ENCODE measurements around the gene CHPF.

Gene CHPF

DNA sequence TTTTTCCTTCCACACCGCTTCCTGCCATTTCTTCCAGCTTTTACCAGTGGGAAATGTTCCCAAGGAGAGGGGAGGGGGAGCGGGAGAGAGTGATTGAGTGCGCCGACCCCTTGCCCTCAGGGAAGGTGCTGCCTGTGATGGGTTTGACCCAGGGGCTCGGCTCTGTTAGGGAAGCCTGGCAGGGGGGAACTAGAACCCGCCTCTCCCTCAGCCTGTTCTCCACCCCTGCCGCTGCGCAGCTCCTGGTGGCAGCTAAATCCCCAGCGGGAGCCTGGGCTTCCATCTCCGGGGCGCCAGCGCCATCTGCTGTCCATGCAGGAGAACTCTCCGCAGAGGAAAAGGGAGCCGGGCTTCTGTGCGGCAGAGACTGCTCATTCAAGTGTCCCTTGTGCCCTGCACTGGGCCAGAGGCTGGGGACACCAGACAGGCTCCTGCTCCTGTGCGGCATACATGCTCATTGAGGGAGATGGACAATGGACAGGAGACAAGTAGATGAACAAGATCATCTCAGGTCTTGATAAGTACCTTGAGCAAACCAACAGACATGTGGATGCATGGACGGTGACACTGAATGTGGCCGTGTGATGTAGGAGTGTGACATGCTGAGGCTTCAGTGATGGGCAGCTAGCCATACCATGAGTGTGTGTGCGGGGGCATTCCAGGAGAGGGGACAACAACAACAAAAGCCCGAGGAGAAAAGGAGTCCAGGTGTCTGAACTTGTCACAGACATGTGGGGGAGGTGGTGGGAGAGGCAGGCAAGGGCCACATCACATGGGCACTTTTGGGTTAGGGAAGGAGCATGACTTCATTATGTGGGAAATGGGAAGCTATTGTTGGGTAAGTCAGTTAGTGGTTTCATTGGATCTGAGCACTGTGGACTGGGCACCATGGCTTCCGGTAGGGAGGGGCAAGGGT, 13.3 kb downstream of the CHPF start:
- peak; percentile 68 for DNase-seq

DNA sequence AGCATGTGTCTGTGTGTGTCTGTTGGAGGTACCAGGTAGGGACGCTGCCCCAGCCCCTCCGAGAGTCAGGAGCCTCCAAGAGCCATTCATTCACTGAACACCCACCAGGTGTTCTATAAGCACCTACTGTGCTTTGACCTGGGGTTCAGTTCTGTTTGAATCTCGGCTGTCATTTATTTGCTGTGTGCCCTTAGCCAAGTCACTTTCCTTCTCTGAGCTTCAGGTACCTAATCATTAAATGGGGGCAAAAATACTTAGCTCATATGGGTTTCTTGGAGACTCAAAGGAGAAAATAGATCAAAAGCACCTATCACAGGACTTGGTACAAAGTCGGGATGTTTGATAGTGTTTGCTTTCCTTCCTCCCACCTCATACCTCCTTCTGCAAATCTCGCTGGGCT, 16.1 kb downstream of the CHPF start:
- DNase-seq: no peak

DNA sequence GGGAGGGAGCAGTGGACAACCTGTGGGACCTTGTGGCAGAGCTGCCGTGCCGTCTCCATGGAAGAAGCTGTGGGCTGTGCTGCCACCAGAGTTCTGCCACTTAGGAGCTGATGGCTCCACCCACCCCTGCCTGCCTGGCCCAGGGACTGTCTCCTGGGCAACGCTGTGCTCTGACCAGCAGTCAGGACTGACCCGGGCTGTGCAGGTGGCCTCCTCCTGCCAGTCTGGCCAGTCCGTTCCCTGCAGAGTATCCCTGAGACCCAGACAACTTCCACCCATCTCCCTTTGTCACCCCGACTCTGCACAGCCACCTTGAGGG, 16.6 kb downstream of the CHPF start:
- DNase-seq: peak; percentile 36

DNA sequence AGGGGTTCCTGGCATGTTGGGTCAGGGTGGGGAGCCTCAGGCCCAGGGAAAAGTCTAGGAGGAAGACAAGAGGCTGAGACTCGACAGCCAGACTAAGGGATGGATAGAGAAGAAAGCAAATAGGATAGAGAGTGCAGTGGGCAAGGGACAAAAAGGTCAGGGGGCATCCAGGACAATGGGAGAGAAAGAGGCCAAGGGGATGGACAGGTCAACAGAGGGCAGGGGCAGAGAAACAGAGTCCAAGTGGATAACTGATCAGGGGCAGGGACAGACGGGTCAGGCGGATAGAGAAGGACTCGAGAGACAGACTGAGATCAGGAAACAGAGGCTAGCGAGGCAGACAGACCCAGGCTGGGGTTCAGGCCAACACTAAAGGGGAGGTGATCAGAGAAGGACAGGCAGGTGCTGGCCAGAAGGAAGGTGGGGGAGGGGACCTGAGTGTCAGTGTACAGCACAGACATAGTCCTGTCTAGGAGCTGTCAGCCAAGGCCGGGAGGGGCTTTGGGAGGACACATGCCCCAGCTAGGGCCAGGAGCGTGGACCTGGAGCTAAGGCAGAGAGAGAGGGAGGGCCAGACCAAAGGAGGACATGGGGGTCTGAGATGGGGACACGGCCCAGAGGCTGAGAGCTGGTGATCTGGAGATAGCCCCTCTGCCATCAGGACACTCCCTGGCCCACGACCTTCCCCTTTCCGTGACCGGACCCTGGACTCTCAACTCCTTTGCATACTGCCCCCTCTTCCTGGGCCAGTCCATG, 17.1 kb downstream of the CHPF start:
- no peak for DNase-seq

DNA sequence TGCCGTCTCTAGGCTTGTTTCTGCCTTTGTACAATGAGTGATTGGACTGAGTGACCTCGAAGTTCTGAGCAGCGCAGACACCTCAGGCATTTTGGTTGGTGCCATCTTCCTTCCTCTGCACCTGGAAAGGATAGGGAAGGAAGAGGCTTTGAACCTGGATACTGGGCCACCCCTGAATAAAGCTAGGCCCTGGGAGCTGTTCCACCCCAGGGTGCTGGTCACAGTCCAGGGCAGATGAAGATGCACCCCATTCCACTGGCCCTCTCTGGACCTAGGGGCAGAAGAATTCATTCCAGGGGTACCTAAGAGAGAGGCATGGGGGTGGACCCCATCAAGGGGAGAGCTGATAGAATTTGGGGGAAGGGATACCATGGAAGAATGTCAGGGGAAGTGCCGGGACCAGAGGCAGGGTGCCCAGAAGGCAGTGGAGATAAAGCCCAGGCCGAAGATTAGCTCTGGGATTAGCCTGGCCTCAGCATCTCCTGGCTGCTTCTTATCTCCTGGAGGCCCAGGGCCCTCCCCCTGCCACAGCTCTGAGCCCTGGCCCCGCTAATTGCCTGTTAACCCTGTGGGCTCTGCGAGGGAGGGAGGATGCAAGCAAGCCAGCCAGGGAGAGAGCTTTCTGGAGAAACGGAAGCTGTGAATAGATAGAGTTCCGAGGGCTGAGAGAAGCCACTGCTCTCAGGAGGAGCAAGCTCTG, 17.9 kb downstream of the CHPF start:
- DNase-seq: no peak

DNA sequence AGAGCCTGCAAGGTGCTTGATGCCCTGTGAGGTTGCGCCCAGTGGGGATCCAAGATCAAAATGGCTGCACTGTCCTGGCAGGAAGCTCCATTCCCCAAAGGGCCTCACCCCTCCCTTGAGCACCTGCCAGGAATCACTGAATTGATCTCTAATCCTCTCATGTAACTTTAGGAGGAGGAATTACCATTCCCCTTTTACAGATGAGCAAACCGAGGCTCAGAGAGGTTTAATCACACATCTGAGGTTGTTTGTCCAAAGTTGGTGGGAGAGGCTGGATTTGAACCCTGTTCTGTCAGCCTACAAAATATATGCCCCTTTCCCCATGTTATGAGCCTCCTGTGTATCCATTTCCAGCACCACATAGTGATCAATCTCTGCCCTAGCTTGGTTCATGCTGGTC, 18.8 kb downstream of the CHPF start:
- DNase-seq: no peak

DNA sequence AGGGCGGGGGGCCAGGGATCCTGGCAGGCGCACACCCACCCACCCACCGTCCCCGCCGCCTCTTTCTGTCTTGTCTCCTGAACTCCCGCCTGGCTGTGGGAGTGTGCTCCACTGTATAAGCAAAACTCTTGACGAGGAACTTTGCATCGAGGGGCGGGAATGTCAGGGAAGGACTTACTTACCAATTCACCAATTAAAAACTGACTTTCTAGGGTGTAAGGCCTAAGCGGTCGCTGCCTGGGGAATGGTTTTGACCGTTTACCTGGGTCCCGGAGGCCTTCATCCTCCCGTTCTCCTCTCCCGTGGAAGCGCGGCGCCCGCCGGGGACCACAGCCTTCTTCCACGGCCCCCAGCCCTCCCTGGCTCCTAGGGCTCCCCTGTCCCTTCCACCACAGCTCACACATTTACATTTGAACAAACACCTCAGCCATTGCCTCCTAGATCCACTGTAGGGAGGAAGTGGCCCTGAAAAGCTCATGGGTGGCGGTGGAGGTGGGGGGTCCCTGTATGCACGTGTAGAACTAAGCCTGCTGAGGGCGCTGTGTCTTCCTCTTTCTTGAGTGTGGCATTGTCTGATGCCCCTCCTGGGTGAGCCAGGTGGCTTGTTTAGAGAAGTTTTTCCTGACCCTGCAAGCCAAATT, 20.5 kb downstream of the CHPF start:
- DNase-seq: no peak

DNA sequence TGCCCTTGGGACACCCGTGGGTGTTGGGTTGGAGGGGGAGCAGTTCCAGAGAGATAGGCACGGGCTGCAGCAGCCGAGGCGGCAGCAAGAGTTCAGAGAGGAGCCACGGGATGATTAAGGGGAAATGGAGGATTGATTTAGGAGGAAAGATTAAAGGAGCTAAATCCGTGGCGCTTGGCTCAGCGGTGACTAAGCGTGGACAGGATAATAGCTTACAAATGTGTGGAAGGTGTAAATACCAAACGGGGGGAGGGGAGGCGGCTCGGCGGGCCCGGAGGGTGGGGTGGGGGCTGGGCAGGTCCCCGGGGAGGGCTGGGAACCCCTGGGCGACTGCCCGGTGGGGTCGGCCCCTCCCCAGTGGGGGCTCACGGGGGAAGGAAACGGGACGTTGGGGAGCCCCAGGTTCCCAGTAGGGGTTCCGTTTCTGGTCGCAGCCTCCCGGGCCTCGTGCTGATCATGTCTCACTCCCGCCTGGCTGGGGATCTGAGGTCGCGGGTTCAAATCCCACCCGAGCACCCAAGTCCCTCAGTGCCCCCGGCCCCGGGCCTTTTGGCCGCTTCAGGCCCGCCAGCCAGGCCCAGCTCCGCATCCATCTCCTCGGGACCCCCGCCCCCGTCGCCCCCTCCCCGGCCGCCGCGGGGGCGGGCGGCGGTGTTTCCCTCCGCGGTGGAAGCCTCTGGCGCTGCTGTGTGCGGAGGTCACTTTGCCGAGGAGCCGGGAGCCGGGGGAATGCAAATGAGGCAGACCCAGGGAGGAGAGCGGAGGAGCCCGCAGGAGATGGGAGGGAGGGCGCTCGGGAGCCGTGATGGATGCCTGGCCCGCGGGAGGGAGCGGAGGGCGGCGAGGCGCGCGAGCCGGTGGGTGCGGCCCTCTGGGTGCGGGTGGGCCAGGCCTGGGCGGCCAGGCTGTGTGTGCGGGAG, 21.2 kb downstream of the CHPF start:
- peak; percentile 43 for DNase-seq

DNA sequence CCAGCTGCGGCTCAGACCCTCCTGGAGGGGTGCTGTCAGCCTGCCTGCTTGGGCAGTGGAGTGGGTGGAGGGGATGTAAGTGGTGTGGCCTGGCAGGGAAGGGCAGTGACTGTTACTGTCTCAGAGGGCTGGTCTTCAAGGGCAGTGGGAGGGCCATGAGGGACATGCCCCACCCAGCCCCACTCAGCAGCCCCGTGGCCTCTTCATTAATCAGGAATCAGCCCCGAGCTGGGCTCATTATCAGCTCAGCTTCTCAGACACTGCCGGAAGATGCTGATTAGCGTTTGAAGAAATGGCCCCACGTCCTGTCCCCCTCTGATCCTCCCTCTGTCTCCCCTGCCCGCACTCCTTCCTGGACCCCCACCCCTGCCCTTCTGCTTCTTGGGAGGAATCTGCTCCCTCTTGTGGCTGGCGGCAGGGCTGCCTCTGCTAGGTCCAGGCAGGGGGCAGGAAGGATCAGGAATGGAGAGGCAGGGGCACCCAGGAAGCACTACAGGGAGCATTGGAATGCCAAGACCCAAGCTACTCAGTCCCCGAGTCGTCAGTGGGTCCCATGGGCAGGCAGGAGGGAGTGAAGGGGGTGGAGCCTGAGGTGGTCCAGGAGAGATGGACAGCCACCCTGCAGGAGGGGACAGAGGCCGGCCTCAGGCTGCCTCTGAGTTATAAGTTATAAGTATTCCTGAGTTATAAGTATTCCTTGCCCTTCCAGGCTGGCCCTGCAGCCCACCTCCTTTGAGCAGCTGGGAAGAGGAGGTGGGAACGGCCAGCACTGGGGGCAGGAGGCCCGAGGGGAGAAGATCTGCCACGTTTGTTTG, 22.3 kb downstream of the CHPF start:
- DNase-seq: no peak

DNA sequence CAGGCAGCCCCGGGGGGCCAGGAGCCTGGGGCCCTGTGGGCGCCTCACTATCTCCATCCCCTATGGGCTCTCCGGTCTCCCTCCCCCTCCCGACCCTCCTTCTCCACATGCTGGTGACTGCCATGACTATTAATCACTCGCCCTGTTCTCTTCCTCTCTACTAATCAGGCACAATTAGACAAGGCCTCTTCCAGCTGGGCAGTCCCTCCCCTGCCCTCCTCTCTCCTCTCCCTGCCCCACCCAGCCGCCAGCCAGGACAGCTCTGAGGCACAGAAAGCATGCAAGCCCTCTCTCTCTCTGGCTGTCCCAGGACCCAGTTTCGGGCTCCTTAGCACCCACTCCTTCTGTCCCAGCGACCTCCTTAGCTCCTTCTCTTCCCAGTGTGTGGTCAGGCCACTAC, 23.5 kb downstream of the CHPF start:
- no peak for DNase-seq

DNA sequence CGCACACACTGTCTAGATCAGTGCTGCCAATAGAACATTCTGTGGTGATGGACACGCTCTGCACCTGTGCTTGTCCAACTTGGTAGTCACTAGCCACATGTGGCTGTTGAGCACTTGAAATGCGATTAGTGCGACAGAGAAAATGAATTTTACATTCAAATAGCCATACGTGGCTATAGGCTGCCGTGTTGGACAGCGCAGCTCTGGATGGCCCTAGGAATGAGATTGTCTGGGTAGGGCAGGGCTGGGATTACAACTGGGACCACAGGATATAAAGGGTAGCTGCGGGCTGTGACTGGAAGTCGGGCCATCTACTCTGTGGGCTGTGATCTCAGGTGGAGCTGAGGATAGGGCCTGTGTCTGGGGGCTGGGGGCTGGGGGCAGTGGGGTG, 24.1 kb downstream of the CHPF start:
- DNase-seq: no peak

DNA sequence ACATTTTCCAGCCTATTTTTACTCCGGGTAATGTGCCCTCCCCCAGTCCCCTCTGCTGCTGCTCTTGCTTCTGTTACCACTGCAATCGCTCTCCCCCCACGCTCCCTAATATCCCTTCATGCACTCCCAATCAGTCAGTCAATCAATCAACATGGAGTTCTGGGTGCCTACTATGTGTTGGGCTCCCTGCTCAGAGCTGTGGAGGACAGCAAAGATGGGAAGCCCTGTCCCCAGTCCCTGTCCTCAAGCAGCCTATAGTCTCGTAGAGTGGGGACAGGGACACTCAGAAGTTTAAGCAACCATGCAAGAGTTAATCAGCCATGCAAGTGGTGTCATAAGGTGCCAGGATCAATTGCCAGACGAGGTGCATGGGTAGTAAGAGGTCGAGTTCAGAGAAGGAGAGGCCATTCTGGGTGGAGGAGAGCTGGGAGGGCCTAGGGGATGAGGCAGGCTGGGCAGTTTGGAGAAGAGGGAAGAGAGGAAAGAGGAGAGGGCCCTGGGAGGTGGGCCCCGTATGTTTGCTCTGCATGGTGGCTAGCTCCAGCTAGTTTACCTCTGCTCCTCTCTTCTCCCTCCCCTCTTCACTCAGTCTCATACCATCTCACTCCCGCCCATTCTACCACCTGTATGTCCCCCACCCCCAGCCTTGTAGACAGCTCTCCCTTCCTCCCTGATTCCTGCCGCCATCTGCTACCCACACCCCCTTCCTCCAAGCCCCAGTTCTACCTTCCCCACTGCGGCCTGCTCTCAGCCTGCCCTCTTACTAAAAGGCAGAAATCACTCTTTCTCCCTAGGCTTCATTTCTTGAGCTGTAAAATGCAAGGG, 25.4 kb downstream of the CHPF start:
- no peak for DNase-seq

DNA sequence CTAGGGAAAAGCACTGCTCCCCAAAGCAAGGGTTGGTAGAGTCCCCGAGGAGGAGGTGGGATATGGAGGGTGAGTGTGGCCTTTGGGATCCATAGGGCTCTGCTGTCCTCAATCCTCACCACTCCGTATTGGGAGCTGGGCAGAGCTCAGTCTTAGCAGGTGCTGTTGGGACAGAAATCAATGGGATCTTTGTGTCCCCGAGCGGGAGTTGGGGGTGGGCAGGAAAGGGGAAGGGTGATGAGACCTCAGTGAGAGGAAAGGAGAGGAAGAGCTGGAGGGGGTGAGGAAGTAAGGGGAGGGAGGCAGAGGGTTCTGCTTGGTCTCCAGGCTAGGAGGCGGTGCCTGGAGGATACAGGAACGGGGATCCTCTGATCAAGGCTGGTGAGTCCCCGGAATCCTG, 26.7 kb downstream of the CHPF start:
- no peak for DNase-seq

DNA sequence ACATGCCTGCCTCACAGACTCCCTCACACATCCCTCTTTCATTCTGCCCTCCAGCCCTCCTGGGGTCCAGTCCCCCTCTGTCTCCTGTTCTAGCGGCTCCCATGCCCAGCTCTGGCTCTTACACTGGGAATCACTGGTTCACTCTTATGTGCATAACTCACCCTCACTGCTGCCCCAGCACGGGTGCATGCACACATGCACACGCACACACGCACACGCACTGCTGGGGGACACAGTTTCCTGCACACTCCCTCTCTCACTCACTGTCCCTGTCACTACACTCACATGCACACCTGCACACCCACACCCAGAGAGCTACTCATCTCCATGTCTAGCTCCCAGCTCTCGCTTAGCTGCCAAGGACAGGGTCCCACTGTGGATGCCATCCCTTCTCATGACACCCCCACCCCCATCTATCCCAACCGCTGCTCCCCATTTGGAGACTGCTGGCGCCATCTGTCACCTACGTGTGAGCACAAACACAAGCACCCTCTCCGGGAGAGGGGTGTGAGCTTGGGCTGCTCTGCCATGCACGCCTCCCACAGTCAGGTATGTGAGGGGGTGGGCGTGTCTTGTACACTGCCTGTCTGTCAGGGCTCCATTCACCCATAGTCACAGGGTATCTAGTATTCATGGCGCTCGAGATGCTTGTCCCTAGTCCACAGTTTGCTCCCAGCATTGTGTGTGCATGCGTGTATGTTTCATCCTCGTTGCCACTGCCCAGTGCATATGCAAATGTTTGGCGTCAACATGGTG, 27.6 kb downstream of the CHPF start:
- no peak for DNase-seq

DNA sequence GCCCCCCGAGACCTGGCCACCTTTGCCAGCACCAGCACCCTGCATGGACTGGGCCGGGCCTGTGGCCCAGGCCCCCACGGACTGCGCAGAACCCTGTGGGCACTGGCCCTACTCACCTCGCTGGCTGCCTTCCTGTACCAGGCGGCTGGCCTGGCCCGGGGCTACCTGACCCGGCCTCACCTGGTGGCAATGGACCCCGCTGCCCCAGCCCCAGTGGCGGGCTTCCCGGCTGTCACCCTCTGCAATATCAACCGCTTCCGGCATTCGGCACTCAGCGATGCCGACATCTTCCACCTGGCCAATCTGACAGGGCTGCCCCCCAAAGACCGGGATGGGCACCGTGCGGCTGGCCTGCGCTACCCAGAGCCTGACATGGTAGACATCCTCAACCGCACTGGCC, 28.8 kb downstream of the CHPF start:
- DNase-seq: no peak

DNA sequence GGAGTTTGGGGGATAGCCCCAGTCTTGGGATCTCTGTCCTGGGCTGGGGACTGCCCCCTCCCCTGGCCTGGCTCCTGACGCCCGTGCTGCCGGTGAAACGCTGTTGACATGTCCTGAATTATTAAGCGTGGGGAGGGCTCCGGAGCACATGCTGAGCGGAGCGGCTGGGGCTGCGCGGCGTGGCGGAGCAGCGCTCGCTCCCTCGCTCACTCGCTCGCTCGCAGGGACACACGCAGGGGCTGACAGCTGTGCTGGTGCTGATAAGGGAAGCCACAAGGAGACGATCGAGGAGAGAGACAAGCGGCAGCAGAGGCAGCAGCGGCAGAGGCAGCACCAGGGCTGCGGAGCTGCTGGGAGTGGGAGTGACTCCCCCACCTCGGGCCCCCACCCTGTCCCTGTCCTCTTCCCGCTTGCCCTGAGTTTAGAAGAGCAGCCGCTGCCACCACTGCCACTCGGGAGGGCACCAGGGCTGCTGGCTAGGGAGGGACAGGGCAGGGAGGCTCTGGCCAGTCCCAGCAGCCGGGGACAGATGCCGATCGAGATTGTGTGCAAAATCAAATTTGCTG, 29.3 kb downstream of the CHPF start, which contains the start of gene ASIC4:
TSS of gene ASIC4 (plus strand) at position 287 of the 566 bp plus-strand sequence. CDS start at position 530, 243 bp downstream.
- DNase-seq: no peak

DNA sequence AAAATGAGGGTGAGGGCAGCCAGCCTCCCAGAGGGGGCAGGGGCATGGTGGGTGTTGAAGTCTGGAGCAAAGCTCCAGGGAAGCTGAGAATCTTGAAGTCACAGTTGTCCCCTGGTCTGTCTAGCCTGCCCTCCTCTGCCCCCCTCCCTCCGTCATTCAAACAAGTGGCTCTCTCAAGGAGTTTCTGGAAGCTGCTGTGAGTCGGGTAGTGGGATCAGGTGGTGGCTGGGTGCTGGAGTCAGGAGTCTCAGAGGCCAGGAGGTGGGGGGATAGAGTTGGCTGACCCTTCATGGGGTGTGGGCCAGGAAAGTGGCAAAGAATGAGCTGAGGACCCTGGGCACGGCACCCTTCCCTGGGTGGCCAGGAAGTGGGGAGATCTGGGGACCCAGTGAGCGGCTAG, 29.8 kb downstream of the CHPF start:
- no peak for DNase-seq

DNA sequence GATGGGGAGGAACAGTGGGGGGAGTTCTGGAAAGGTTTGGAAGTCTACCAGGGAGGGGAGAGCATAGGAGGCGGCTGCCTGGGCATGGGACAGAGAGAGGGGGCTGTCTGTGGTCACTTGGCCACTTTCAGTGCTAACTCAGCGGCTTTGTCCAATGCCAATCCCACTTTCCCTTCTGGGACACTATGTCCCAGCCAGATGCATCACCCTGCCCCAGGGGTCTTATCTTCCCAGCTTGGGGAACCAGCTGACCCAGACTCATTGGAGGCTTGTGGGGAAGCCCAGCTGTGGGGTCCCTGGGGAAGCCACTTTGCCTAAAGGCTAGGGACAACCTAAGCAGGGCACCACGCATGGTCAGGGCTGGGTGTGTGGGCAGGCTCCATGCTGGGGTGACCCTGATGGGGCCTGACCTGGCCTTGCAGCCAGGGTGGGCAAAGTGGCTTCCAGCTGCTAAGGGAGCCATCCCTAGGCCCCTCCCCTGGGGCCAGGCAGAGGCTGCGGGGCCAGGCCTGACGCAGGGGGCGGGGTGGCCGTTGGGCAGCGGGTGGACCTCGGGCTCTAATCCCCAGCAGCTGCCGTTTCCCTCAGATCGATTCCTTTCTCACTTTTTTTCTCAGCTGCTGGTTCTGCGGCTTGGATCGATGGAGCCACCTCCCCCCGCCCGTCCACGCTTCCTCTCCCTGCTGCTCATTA, 30.9 kb downstream of the CHPF start:
- DNase-seq: no peak

Data from NCI-H510A (cell line).